Type B pancreatic cell (in vitro differentiated cells): ENCODE results near the gene ADAMTSL5. TPM values are rescaled to one million over a fixed set of nuclear protein-coding genes. Genes with fewer than 3 reads are reported as not detected.

Source experiments
- DNase-seq: peaks from one replicate; pipeline ENCODE4 v3.0.0; 2021; ENCODE audit warnings: mixed read lengths; ENCODE audit not compliant: unreplicated experiment; ENCODE audit errors: extremely low spot score
- H3K27ac Mint-ChIP-seq: 2 replicates; pipeline ENCODE4 v1.8.0; 2021; ENCODE audit warnings: mild to moderate bottlenecking, mixed read lengths
- H3K27me3 Mint-ChIP-seq: 2 replicates; pipeline ENCODE4 v1.8.0; 2021; ENCODE audit warnings: mixed read lengths
- H3K36me3 Mint-ChIP-seq: 2 replicates; pipeline ENCODE4 v1.8.0; 2021; ENCODE audit warnings: mixed read lengths
- H3K4me1 Mint-ChIP-seq: one replicate; pipeline ENCODE4 v1.8.0; 2021; ENCODE audit warnings: mixed read lengths; ENCODE audit not compliant: unreplicated experiment
- H3K4me3 Mint-ChIP-seq: 2 replicates; pipeline ENCODE4 v1.8.0; 2021; ENCODE audit warnings: mild to moderate bottlenecking, mixed read lengths
- H3K9me3 Mint-ChIP-seq: 2 replicates; pipeline ENCODE4 v1.8.0; 2021; ENCODE audit warnings: mixed read lengths
- total RNA-seq: library from RNA; stranded (reverse); gene quantifications from 2 replicates; pipeline ENCODE4 v1.2.1, GENCODE V29; 2021; ENCODE audit warnings: low replicate concordance
- TF ChIP-seq, protein P1 (sequence below): fragments of 200-600 bp; sonication (generic); conservative IDR thresholded peaks from 2 replicates; pipeline ENCODE4 v1.5.0; 2021; ENCODE audit warnings: antibody characterized with exemption, mild to moderate bottlenecking

The ADAMTSL5 gene
- total RNA-seq, 1 donor from 2014 or later: 3.4 TPM

DNA sequence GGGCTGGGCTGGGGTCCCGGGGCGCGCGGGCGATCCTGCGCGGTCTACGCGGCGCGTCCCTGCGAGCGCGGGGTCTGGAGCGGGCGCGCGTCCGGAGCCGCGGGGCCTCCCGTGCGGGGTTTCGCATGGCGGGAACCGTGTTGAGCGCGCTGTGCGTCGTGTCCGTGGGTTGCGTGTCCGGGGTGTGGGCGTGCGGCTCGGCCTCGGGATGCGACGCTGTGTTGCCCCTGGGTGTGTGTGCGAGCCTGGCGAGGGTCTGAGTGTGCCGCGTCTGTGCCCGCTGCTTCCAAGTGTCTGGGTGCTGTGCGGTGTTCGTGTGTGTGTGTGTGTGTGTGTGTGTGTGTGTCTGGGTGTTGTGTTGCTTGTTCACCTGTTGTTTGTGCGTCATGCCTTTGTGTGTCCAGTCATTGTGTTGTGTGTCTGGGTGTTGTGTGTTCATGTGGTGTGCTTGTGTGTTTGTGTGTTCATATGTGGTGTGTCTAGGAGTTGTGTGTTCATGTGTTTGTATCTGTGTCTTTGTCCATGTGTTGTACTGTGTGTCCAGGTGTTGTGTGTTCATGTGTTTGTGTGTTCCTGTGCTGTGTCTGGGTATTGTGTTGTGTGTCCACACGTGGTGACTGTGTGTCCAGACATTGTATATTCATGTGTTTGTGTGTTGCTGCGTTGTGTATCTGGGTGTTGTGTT lies 11.6 kb upstream of the ADAMTSL5 start:
- no peak for DNase-seq
- Mint-ChIP-seq H3K36me3 (no peaks in the 10 kb centered on the region), H3K9me3 (no peaks in the 10 kb centered on the region), H3K4me1 (no peaks in the 10 kb centered on the region), H3K27me3 (peaks cover 59% of the 10 kb centered on the region), H3K27ac (no peak overlapping the region), H3K4me3 (peak overlapping the region; percentile 77)
- TF ChIP-seq, protein P1, sequence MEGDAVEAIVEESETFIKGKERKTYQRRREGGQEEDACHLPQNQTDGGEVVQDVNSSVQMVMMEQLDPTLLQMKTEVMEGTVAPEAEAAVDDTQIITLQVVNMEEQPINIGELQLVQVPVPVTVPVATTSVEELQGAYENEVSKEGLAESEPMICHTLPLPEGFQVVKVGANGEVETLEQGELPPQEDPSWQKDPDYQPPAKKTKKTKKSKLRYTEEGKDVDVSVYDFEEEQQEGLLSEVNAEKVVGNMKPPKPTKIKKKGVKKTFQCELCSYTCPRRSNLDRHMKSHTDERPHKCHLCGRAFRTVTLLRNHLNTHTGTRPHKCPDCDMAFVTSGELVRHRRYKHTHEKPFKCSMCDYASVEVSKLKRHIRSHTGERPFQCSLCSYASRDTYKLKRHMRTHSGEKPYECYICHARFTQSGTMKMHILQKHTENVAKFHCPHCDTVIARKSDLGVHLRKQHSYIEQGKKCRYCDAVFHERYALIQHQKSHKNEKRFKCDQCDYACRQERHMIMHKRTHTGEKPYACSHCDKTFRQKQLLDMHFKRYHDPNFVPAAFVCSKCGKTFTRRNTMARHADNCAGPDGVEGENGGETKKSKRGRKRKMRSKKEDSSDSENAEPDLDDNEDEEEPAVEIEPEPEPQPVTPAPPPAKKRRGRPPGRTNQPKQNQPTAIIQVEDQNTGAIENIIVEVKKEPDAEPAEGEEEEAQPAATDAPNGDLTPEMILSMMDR: no peak

DNA sequence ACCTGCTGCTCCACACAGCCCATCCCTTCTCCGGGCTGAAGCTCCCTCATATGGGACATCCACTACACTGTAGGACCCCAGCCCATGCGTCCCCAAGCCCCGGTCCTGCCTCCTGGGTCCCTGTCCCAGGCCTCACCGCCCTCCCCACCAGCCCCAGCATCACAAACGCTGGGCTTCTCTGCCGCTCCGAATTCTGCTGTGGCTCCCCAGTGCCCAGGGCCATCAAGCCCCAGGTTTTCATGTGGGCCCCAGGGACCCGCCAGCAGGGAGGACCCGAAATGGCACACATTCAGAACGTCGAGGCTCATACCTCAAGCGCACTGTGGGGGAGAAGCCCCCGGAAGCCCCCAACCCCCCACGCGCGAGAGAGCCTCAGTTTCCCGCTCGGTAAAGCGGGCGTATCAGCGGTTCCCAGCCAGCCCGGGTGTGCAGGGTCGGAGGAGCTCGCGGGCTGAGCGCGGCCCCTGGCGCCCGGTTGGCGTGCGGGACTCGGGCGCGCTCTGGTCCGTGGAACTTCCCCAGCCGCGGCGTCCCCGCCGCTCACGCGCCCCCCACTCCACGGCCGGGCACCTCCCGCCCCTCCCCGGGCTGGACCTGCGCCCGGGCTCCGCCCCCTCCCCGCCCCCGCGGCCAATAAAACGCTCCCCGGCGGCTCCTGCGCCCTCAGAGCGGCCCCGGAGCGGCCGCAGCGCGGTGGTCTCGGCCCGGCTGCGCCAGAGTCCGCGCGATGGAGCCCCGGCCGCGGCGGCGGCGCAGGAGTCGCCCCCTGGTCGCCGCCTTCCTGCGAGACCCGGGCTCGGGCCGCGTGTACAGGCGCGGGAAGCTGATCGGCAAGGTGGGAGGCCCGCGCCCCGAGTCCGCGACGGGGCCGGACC lies 10.8 kb upstream of the ADAMTSL5 start, which contains the start of gene PLK5:
TSS of gene PLK5 (plus strand) at position 666 of the 875 bp plus-strand sequence. CDS start 2,920 bp downstream, outside the sequence.
- H3K27ac Mint-ChIP-seq: no peak within 1 kb of the TSS
- no peaks in the 10 kb centered on the region for H3K9me3 Mint-ChIP-seq
- H3K36me3 Mint-ChIP-seq: no peaks in the 10 kb centered on the region
- TF ChIP-seq, protein P1: no peak
- peak within 1 kb of the TSS; percentile 77 for H3K4me3 Mint-ChIP-seq
- DNase-seq: no peak
- no peaks in the 10 kb centered on the region for H3K4me1 Mint-ChIP-seq
- peaks cover 61% of the 10 kb centered on the region for H3K27me3 Mint-ChIP-seq

DNA sequence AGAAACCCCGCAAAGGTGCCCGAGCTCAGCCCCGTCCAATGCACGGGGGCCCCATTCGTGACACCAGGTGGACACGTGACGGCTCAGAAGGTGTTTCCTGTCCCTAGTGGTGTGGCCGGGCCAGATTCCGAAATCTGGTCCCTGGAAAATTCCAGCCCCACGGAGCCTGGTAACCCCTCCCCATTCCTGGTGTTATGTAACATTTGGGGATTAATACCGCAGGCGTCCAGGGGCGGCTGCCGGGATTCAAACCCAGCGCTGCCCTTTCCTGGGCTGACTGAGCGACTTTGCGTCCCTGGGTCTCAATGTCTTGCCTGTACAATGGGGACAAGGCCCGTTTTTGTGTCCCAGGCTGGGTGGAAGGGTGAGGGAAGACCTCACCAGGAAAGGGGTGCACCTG lies 10.0 kb upstream of the ADAMTSL5 start:
- H3K27me3 Mint-ChIP-seq: peaks cover 69% of the 10 kb centered on the region
- H3K27ac Mint-ChIP-seq: no peak overlapping the region
- H3K36me3 Mint-ChIP-seq: no peaks in the 10 kb centered on the region
- no peak for DNase-seq
- no peak overlapping the region for H3K4me3 Mint-ChIP-seq
- TF ChIP-seq, protein P1: no peak
- no peaks in the 10 kb centered on the region for H3K9me3 Mint-ChIP-seq
- H3K4me1 Mint-ChIP-seq: no peaks in the 10 kb centered on the region

DNA sequence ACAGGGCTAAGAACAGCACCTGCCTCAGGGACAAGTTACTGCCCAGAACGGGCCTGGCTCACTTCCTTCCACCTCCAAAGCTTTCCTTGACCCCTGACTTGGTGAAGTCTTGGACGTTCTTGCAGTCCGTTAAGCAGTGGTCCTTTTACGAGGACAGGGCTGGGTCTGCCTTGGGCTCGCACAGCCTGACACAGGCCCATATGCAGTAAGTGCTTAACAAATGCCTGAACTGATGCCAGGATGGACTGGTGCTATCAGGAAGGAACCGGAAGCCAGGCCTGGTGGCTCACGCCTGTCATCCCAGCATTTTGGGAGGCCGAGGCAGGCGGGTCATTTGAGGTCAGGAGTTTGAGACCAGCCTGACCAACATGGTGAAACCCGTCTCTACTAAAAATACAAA lies 9.2 kb upstream of the ADAMTSL5 start:
- no peaks in the 10 kb centered on the region for H3K36me3 Mint-ChIP-seq
- H3K27ac Mint-ChIP-seq: no peak overlapping the region
- peaks cover 65% of the 10 kb centered on the region for H3K27me3 Mint-ChIP-seq
- H3K4me3 Mint-ChIP-seq: no peak overlapping the region
- no peaks in the 10 kb centered on the region for H3K9me3 Mint-ChIP-seq
- TF ChIP-seq, protein P1: no peak
- no peak for DNase-seq
- H3K4me1 Mint-ChIP-seq: no peaks in the 10 kb centered on the region

DNA sequence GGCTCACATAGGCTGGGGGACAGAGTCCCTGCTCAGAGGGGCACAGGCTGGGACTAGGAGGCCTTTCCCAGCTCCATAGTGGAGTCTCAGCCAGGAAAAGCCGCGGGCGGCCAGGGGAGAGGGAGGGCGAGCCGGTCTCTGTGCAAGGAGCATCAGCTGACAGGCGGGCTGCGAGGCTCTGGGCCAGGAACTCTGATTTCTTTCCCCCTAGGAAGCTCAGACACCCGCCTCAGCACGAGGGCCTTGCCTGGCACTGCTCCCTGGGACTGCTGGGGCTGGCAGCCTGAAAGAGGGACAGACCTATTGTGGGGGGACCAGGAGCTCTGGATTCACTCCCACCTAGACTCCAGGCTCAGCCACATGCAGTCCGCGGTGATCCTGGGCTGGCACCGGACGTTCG lies 8.8 kb upstream of the ADAMTSL5 start:
- Mint-ChIP-seq H3K9me3 (no peaks in the 10 kb centered on the region), H3K36me3 (no peaks in the 10 kb centered on the region), H3K4me3 (no peak overlapping the region), H3K27ac (no peak overlapping the region), H3K27me3 (peaks cover 67% of the 10 kb centered on the region), H3K4me1 (no peaks in the 10 kb centered on the region)
- DNase-seq: no peak
- TF ChIP-seq, protein P1: no peak
